ENCODE measurements around the gene AK4. TPM values are rescaled to one million over a fixed set of nuclear protein-coding genes. Genes with fewer than 3 reads are reported as not detected.
A peak's percentile ranks its signal among the peaks of the same experiment; 100 is the strongest.
"Not testable (repeated sequence)": the region's sequence is repeated elsewhere in the genome, so short reads cannot be mapped to it uniquely, and the experiment has no call there.

AK4 gene
- total RNA-seq, 4 donors from 2014 or later: 32.2 to 46.3 (median 39.6) TPM

GRCh38 chr1:65138524-65138923 is 9.5 kb upstream of the AK4 start:
- no peak overlapping the region for H3K27ac ChIP-seq
- TF ChIP-seq CTCF (IDR thresholded peaks at IDR 0.05): no peak
- TF ChIP-seq POLR2A (IDR thresholded peaks at IDR 0.05): no peak
- 83 to 100% methylated on average over 1 of the region's 1 CpG for WGBS, 2 donors
- no peaks in the 10 kb centered on the region for H3K36me3 ChIP-seq
- no peak for DNase-seq
- no peak overlapping the region for H3K4me3 ChIP-seq
- no peaks in the 10 kb centered on the region for H3K9me3 ChIP-seq
- intact Hi-C loops (cut with DNase I): no loop called here
- no peaks in the 10 kb centered on the region for H3K27me3 ChIP-seq
- peaks cover 0 to 13% (median 0%) of the 10 kb centered on the region in 3 donors for H3K4me1 ChIP-seq

- intact Hi-C loops (cut with DNase I); DNase-seq; H3K4me3 ChIP-seq; H3K9me3 ChIP-seq; H3K27ac ChIP-seq; H3K27me3 ChIP-seq; H3K36me3 ChIP-seq: not testable (repeated sequence)
- H3K4me1 ChIP-seq: peaks cover 0 to 13% (median 0%) of the 10 kb centered on the region in 3 donors
- WGBS, 2 donors: 59 to 70% methylated on average over 2 to 3 of the region's 3 CpGs
These were observed 8.2 kb upstream of the AK4 start for GRCh38 chr1:65139793-65140192.

GRCh38 chr1:65141394-65141793 is 6.6 kb upstream of the AK4 start:
- Histone ChIP-seq H3K4me3 (no peak overlapping the region), H3K27ac (no peak overlapping the region), H3K27me3 (peaks cover 0 to 11% (median 0%) of the 10 kb centered on the region in 4 donors), H3K36me3 (no peaks in the 10 kb centered on the region), H3K4me1 (peaks cover 0 to 13% (median 0%) of the 10 kb centered on the region in 3 donors), H3K9me3 (no peaks in the 10 kb centered on the region)
- 20 to 23% methylated on average over 4 of the region's 4 CpGs for WGBS, 2 donors
- DNase-seq: no peak
- intact Hi-C loops (cut with DNase I): no loop called here
- no peak for TF ChIP-seq POLR2A (IDR thresholded peaks at IDR 0.05)
- no peak for TF ChIP-seq CTCF (IDR thresholded peaks at IDR 0.05)

DNA sequence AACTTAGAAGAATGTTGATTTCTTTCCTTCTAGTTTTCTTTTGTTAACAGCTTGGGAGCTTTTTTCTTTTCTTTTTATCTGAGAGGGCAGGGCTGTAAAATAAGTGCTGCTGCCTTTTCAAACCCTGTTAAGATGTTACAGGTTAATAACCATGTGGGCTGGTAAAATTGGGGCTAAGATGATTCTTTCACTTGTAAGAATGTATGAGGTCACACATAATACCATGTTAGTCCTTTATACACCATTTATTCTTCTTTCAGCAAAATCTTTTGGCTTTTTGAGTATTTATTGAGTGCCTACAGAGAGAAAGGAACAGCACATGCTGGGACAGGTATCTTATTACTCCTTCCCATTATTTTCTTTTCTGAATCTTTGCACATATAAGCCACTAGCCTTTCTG is 6.1 kb upstream of the AK4 start:
- Histone ChIP-seq H3K9me3 (no peaks in the 10 kb centered on the region), H3K4me3 (no peak overlapping the region), H3K27me3 (peaks cover 0 to 16% (median 0%) of the 10 kb centered on the region in 4 donors), H3K36me3 (no peaks in the 10 kb centered on the region), H3K27ac (no peak overlapping the region), H3K4me1 (peaks cover 2 to 17% (median 2%) of the 10 kb centered on the region in 3 donors)
- no peak for DNase-seq
- intact Hi-C loops (cut with DNase I): no loop called here
- no peak for TF ChIP-seq CTCF (IDR thresholded peaks at IDR 0.05)
- no peak for TF ChIP-seq POLR2A (IDR thresholded peaks at IDR 0.05)

DNA sequence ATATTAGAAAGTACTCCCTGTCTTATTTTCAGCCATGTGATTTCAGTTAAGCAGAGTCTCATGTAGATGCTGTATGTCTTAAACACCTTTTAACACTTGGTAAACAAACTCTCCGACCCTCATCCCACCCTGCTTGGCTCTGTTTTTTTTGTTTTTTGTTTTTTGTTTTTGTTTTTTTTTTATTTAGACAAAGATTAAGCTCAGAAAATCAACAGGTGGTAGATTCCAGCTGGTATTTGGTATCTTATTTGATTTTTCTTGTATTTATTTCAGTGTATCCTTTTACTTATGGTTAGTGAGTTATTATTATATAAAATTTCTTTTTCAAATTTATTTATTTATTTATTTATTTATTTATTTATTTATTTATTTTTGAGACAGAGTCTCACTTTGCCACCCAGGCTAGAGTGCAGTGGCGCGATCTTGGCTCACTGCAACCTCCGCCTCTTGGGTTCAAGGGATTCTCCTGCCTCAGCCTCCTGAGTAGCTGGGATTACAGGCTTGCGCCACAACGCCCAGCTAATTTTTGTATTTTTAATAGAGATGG is 4.8 kb upstream of the AK4 start:
- WGBS, 2 donors: 91 to 95% methylated on average over 6 of the region's 6 CpGs
- H3K9me3 ChIP-seq; H3K4me3 ChIP-seq; intact Hi-C loops (cut with DNase I); H3K36me3 ChIP-seq; H3K27ac ChIP-seq; DNase-seq: not testable (repeated sequence)
- Histone ChIP-seq H3K4me1 (peaks cover 5 to 22% (median 5%) of the 10 kb centered on the region in 3 donors), H3K27me3 (peaks cover 0 to 20% (median 0%) of the 10 kb centered on the region in 4 donors)

DNA sequence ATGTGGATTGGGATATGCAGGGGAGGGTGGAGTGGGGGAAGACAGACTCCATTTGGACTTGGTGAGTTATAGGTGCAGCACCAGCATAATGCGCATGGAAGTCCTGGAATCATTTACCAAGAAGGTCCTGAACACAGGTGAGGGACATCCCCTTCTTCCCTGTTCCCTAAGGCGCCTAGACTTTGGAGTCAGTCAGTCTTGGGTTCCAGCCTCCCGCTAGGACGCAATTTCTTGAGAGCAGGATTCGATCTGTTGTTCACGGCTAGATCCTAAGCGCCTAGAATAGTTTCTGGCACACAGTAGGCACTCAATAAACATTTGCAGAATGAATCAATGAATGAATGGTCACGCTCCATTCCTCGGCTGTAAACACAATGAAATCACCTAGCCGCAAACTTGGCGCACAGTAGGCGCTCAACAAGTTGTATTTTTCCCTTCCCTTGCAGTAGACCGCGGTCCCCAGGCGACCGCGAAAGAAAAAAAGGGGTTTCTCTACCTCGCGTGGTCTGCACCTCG is 1.0 kb upstream of the AK4 start:
- Histone ChIP-seq H3K4me3 (peak overlapping the region; percentile 52 to 88 (median 70)), H3K36me3 (no peaks in the 10 kb centered on the region), H3K27me3 (peaks cover 0 to 25% (median 0%) of the 10 kb centered on the region in 4 donors), H3K9me3 (no peaks in the 10 kb centered on the region), H3K4me1 (peaks cover 5 to 39% (median 9%) of the 10 kb centered on the region in 3 donors), H3K27ac (peak overlapping the region; percentile 73 to 93 (median 86))
- intact Hi-C loops (cut with DNase I): no loop called here
- 8 to 22% methylated on average over 10 to 20 of the region's 20 CpGs for WGBS, 2 donors
- DNase-seq: no peak
- TF ChIP-seq CTCF (IDR thresholded peaks at IDR 0.05) (no peak), POLR2A (IDR thresholded peaks at IDR 0.05) (no peak)

Measured in esophagus squamous epithelium (tissue), 5 donors.